Epidermal melanocyte (primary cell): ENCODE measurements around the gene NFIL3.
"Not testable (repeated sequence)": the region's sequence is repeated elsewhere in the genome, so short reads cannot be mapped to it uniquely, and the experiment has no call there.

Experiments used
- DNase-seq: peaks from one replicate; pipeline ENCODE4 v3.0.0; 2011; ENCODE audit warnings: low spot score; ENCODE audit not compliant: insufficient read length

Gene NFIL3

GRCh38 chr9:91395106-91395552, 28.5 kb downstream of the NFIL3 start:
- DNase-seq = no peak

GRCh38 chr9:91393826-91394225, 29.8 kb downstream of the NFIL3 start:
- DNase-seq = no peak

- DNase-seq = no peak
Measured at GRCh38 chr9:91392435-91392834, 31.2 kb downstream of the NFIL3 start.

DNA sequence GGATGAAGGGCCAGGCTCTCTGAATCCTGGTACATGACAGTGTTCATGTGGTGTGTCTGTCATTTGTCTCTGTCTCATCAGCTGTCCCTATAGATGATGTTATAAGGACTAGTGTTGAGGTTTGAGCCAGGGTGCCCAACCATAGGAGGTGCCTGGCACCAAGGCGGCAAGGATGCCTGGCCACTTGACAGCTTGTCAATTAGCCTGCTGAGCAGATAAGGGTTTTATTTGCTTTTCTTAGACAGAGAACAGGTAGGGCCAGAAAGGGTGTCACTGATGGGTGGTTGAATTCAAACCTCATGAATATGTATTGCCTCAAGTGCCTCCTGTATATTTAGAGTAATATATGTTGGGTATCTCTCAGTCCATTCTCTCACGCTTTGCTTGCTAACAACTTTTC, 31.8 kb downstream of the NFIL3 start:
- no peak for DNase-seq

GRCh38 chr9:91391412-91391811, 32.2 kb downstream of the NFIL3 start:
- DNase-seq = no peak

GRCh38 chr9:91389686-91390085, 33.9 kb downstream of the NFIL3 start:
- DNase-seq = not testable (repeated sequence)

- DNase-seq = no peak
Measured at GRCh38 chr9:91386765-91387164, 36.9 kb downstream of the NFIL3 start.

DNA sequence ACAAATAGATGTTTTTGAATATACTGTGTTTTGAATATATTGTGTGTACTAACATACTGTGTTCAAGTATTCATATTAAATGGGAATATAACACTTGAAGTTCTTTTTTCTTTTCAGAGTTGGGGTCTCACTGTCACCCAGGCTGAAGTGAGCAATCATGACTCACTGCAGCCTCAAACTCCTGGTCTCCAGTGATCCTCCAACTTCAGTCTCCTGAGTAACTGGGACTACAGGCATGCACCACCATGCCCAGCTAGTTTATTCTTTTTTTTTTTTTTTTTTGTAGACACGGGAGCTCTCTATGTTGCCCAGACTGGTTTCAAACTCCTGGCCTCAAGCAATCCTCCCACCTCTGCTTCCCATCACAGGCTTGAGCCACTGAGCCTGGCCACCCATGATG, 38.7 kb downstream of the NFIL3 start:
- no peak for DNase-seq

DNA sequence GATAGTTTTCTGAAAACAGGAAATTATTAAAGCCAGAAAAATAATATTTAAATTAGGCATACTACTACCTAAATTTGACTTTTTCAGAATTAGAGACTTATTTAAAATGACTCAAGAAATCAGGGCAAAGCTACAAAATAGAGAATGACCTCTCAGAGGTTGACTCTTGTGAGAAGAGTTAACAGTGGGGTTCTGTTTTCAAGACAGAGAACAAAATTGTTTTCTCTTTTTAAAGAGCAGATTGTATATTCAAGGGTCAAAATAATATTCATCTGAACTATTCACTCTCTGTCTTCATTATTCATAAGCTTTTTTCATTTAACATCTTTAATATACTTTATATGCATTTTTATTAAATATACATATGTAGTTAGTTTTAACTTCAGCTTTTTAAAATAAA, 40.1 kb downstream of the NFIL3 start:
- no peak for DNase-seq

DNA sequence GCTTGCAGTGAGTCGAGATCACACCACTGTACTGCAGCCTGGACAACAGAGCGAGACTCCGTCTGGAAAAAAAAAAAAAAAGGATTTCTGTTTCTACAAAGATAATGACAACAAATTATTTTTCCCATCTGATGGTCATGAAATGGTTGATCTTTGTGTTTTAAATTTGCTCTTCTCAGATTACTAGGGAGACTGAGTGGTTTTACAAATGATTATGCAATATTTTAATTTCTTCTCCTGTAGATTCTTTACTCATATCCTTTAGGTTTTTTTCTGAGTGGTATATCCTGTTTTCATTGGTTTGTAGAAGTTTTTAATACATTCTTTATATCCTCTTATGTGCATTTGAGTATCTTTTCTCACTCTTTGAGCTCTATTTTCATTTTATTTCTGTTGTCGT, 41.3 kb downstream of the NFIL3 start:
- DNase-seq = no peak

- no peak for DNase-seq
Measured at GRCh38 chr9:91379426-91379825, 44.2 kb downstream of the NFIL3 start.

GRCh38 chr9:91378695-91379127, 44.9 kb downstream of the NFIL3 start:
- no peak for DNase-seq

DNA sequence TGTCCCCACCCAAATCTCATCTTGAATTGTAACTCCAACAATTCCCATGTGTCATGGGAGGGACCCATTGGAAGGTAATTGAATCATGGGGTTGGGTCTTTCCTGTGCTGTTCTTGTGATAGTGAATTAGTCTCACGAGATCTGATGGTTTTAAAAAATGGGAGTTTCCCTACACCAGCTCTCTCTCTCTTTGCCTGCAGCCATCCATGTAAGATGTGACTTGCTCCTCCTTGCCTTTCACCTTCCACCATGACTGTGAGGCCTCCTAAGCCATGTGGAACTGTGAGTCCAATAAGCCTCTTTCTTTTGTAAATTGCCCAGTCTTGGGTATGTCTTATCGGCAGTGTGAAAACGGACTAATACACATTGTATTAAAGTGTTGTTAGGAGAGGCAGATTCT, 45.6 kb downstream of the NFIL3 start:
- not testable (repeated sequence) for DNase-seq

DNA sequence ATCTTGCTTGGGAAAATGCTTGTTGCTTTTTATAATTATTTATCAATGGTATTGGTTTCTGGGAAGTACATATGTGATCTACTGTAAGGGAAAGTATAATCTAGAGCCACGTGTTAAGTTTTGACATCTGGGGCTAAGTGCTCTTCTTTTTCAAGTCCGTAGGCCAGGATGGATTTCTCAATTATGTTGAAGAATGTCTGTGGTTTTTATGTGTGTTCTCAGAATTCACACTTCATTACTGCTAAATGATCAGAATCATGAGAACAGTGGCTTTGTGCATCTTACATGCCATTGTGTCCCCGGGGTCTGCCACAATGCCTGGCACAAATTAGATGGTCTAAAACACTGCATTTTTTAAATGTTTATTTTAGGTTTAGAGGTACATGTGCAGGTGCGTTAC, 47.4 kb downstream of the NFIL3 start:
- DNase-seq = no peak

DNA sequence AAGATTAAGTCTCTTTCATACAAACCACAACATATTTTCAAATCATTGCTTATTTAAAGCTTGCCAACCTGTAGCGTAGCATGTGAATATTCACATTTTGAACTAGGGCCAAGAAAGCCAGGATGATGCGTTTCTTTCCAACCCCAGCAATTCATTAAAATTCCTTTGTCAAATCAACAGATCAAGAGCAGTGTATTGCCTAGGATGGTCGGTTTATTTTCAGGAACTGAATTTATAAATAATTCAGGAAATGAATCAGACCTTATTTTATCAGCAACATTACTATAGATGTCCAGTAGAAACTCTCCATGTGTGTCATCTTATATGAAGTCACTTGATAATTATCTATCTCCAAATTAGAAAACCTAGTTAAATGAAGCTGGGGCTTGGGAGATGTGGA, 48.7 kb downstream of the NFIL3 start:
- no peak for DNase-seq

- no peak for DNase-seq
Measured at GRCh38 chr9:91371894-91372293, 51.7 kb downstream of the NFIL3 start.

DNA sequence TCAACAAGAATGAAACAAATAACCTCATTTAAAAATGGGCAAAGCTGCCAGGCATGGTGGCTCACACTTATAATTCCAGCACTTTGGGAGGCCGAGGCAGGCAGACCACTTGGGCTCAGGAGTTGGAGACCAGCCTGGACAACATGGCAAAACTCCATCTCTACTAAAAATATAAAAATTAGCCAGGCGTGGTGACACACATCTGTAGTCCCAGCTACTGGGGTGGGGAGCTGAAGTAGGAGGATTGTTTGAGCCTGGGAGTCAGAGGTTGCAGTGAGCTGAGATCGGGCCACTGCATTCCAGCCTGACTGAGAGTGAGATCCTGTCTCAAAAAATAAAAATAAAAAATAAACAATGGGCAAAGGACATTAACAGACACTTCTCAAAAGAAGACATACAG, 53.6 kb downstream of the NFIL3 start:
- DNase-seq = not testable (repeated sequence)

- DNase-seq = no peak
Measured at GRCh38 chr9:91364702-91365101, 58.9 kb downstream of the NFIL3 start.

- DNase-seq = no peak
Measured at GRCh38 chr9:91364005-91364404, 59.6 kb downstream of the NFIL3 start.

DNA sequence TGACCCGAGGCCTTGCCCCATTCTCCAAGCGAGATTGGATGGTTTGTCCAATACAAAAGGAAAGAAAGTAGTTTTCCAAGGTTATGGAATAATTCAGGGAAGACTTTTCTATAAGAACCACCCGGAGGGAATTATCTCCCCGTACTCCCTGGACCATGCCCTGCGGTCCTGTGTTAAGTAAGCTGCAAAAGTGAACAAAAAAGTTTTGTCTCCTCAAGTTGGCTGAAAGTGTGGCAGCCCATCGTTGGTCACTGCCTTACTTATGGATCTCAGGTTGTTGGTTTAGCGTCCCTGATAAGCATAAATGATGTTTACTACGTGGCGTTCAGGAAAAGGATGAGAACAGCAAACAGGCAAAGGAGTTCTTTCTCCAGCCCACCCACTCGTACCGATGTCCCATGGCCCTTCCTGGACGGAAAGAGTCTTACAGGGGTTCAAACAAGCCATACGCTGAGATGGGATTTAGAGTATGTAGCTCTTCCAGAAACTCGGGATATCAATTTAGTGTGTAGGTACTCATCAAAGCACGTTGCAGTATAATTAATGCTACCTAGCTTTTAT, 61.5 kb downstream of the NFIL3 start:
- no peak for DNase-seq

GRCh38 chr9:91361291-91362050, 62.2 kb downstream of the NFIL3 start, which contains the start of gene AUH:
Gene AUH (minus strand): TSS chr9:91361918. CDS start chr9:91361889, 29 bp downstream.
- peak; percentile 72 for DNase-seq

GRCh38 chr9:91360551-91361290, 62.9 kb downstream of the NFIL3 start:
- DNase-seq = no peak
